Left lung (tissue), 10 donors: ENCODE data around the gene AXL. TPM values are rescaled to one million over a fixed set of nuclear protein-coding genes. Genes with fewer than 3 reads are reported as not detected.

Experiments
- ATAC-seq: fragments of 200-7000 bp; cut with Tn5 transposase; one replicate; pipeline ENCODE4 v1.9.1; 2020; ENCODE audit warnings: moderate library complexity
- DNase-seq, 4 donors: peaks; one replicate each; pipeline ENCODE4 v3.0.0-alpha.2; 2013 to 2020
- H3K27ac ChIP-seq, 2 donors: fragments of 200-600 bp; sonication (generic) in 1 of 2; one replicate each; pipeline versions ENCODE4 v1.5.0 to v1.8.0; 2020 to 2021
- H3K27me3 ChIP-seq, 2 donors: fragments of 200-600 bp; sonication (generic) in 1 of 2; one replicate each; pipeline versions ENCODE4 v1.5.0 to v1.8.0; 2020 to 2021
- H3K36me3 ChIP-seq, 2 donors: fragments of 200-600 bp; sonication (generic) in 1 of 2; one replicate each; pipeline versions ENCODE4 v1.5.0 to v1.8.0; 2020 to 2021
- H3K4me1 ChIP-seq, 2 donors: fragments of 200-600 bp; one replicate each; pipeline ENCODE4 v1.8.0; 2021
- H3K4me3 ChIP-seq, 2 donors: fragments of 200-600 bp; sonication (generic) in 1 of 2; one replicate each; pipeline versions ENCODE4 v1.5.0 to v1.8.0; 2020 to 2021; ENCODE audit warnings: mild to moderate bottlenecking in 1 of 2
- H3K9me3 ChIP-seq, 2 donors: fragments of 200-600 bp; sonication (generic) in 1 of 2; one replicate each; pipeline versions ENCODE4 v1.5.0 to v1.8.0; 2020 to 2021
- CTCF ChIP-seq, 2 donors: fragments of 200-600 bp; sonication (generic) in 1 of 2; IDR thresholded peaks; one replicate each; pipeline versions ENCODE4 v1.5.0 to v1.8.0; 2021; ENCODE audit warnings: antibody characterized with exemption in 2 of 2
- intact Hi-C, 2 donors: fragments of 100-400 bp; cut with DNase I; formaldehyde crosslinking; loops; one replicate each; pipeline versions ENCODE4 v1.11.2 to v1.14.2; 2022
- polyA plus RNA-seq, 6 donors: library from polyadenylated mRNA; unstranded; fragments of 120-200 nt; gene quantifications; one replicate each; pipeline ENCODE4 v1.2.1, GENCODE V29; 2013; ENCODE audit not compliant: insufficient read length in 6 of 6
- total RNA-seq, 2 donors: library from RNA; stranded (reverse); fragmentation: NEBNext Ultra II Directional; extraction: Animal tissue kit (Norgen Biotek cat#: 25700); gene quantifications; one replicate each; pipeline ENCODE4 v1.2.1, GENCODE V29; 2021
- donor health status: DM: no; HTN: yes; CAD: no.
- donor health status: DM: no; HTN: no; CAD: no.

AXL gene
- total and polyA plus RNA-seq, 8 donors, result 30.4 to 48.2 (median 33.9) TPM

DNA sequence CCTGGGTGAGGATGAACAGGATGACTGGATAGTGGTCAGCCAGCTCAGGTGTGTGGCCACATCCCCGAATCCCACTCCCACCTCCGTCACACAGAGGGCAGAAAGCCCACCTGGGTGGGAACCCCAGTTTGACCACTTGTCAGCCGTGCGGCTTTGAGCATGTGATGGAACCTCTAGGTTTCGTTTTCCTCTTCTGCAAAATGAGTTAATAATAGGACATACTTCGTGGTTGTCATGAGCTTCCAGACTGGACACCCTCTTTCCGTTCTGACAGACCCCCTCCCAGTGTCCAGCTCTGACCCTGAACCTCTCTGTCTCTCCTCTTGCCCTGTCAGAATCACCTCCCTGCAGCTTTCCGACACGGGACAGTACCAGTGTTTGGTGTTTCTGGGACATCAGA, 1.8 kb downstream of the AXL start:
- Histone ChIP-seq H3K36me3 (no peaks in the 10 kb centered on the region), H3K4me1 (peaks cover 2 to 18% of the 10 kb centered on the region in 2 donors), H3K27me3 (peaks cover 0 to 39% of the 10 kb centered on the region in 2 donors), H3K9me3 (no peaks in the 10 kb centered on the region), H3K4me3 (peak overlapping the region in 1 of 2 donors; percentile 49), H3K27ac (no peak overlapping the region)
- no peak for ATAC-seq
- no peak for DNase-seq
- TF ChIP-seq CTCF (IDR thresholded peaks at IDR 0.05), result no peak
- intact Hi-C loops, result no loop called here

- Histone ChIP-seq H3K4me1 (peaks cover 6 to 26% of the 10 kb centered on the region in 2 donors), H3K9me3 (no peaks in the 10 kb centered on the region), H3K27me3 (peaks cover 0 to 47% of the 10 kb centered on the region in 2 donors), H3K36me3 (no peaks in the 10 kb centered on the region), H3K4me3 (no peak overlapping the region), H3K27ac (no peak overlapping the region)
- DNase-seq (peak in 1 of 4 donors; percentile 67), ATAC-seq (no peak)
- no peak for TF ChIP-seq CTCF (IDR thresholded peaks at IDR 0.05)
- intact Hi-C loops, result no loop called here
Observed at GRCh38 chr19:41221514-41222205, 2.6 kb downstream of the AXL start.

- no peak overlapping the region for H3K27ac ChIP-seq
- peaks cover 0 to 53% of the 10 kb centered on the region in 2 donors for H3K27me3 ChIP-seq
- no peaks in the 10 kb centered on the region for H3K36me3 ChIP-seq
- H3K4me3 ChIP-seq, result no peak overlapping the region
- H3K9me3 ChIP-seq, result no peaks in the 10 kb centered on the region
- ATAC-seq, result no peak
- peaks cover 8 to 32% of the 10 kb centered on the region in 2 donors for H3K4me1 ChIP-seq
- DNase-seq, result peak in 1 of 4 donors; percentile 51
- TF ChIP-seq CTCF (IDR thresholded peaks at IDR 0.05), result no peak
- intact Hi-C loops, result no loop called here
Observed at GRCh38 chr19:41222240-41222639, 3.2 kb downstream of the AXL start.

DNA sequence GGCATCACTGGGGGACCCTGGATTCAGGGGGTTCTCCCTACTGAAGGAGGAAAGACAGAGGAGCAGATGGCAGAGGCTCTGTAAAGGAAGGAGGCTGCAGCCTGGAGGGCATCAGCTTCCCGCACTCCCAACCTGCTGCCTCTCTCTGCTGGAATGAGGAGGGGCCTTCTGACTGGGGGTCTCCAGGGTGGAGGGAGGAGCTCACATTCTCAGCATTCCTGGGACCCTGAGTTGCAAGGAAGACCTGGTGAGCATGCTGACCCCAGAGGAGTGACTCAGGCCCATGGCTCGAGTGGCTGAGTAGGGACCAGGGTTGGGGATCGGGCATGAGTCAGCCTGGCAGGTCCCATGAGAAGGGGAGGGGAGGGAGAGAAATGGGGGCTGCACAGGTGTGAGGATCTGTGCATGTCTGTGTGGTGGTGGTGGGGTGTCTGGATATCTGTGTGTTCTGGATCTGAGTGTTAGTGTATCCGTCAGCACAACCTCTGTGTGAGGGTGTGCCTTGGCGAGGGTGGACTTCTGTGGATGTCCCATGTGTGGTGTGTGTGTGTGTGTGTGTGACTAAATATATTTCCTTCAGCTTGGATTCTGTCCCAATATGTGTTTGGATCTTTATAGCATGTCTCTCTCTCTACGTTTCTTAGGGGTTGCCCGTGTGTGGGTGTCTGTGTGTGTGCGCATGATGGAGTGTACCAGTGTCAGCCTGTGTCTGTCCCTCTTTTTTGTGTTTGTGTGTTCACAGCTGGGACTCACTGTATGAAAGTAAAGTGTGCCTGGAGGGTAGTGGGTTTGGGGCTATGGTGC, 4.6 kb downstream of the AXL start:
- TF ChIP-seq CTCF (IDR thresholded peaks at IDR 0.05), result no peak
- intact Hi-C loops, result no loop called here
- peak in 2 of 4 donors; percentile 47 to 78 for DNase-seq
- H3K4me3 ChIP-seq, result no peak overlapping the region
- H3K27me3 ChIP-seq, result peaks cover 0 to 64% of the 10 kb centered on the region in 2 donors
- H3K9me3 ChIP-seq, result no peaks in the 10 kb centered on the region
- ATAC-seq, result peak; percentile 14
- peaks cover 8 to 32% of the 10 kb centered on the region in 2 donors for H3K4me1 ChIP-seq
- H3K27ac ChIP-seq, result peak overlapping the region in 1 of 2 donors; percentile 48
- H3K36me3 ChIP-seq, result no peaks in the 10 kb centered on the region

DNA sequence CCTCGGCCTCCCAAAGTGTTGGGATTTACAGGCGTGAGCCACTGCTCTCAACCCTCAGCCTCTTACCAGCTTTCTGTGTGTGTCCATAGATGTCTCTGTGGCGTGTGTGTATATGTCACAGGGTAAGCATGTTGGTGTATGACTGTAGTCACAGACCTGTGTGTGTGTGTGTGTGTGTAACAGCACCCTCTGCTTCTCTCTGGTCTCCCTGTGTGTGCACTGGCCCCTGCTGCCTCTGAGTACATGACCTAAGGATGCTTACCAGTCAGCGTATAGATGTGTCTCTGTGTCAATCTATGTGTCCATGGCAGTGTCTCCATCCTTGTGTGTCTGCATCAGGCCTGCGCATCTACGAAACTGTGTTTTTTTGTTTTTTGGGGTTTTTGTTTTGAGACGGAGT, 5.6 kb downstream of the AXL start:
- DNase-seq (no peak), ATAC-seq (no peak)
- Histone ChIP-seq H3K9me3 (no peaks in the 10 kb centered on the region), H3K27me3 (peaks cover 0 to 59% of the 10 kb centered on the region in 2 donors), H3K27ac (no peak overlapping the region), H3K4me3 (no peak overlapping the region), H3K4me1 (peaks cover 8 to 32% of the 10 kb centered on the region in 2 donors), H3K36me3 (no peaks in the 10 kb centered on the region)
- no peak for TF ChIP-seq CTCF (IDR thresholded peaks at IDR 0.05)
- intact Hi-C loops, result no loop called here
